B cell (primary cell): ENCODE measurements around the gene PABPN1. TPM values are rescaled to one million over a fixed set of nuclear protein-coding genes. Genes with fewer than 3 reads are reported as not detected.

Experiments
- ATAC-seq: fragments of 200-7000 bp; cut with Tn5 transposase; one replicate; pipeline ENCODE4 v1.10.0; 2021; ENCODE audit warnings: low read depth, mild to moderate bottlenecking, moderate number of reproducible peaks, moderate library complexity
- CTCF ChIA-PET: fragments of 350-600 bp; sonication (Branson Sonifier 250); formaldehyde crosslinking; loops from one replicate; lab custom pipeline; 2021; ENCODE audit warnings: antibody characterized with exemption, inconsistent platforms; lab: Charles Lee
- POLR2A ChIA-PET: fragments of 350-600 bp; sonication (Branson Sonifier 250); formaldehyde crosslinking; loops from one replicate; lab custom pipeline; 2021; ENCODE audit warnings: antibody characterized with exemption; lab: Charles Lee
- DNase-seq: peaks from one replicate; pipeline ENCODE4 v3.0.0; 2013
- H2AFZ ChIP-seq: 2 replicates; pipeline ENCODE4 v1.6.1; 2012; ENCODE audit warnings: mild to moderate bottlenecking, low read depth, low read length; ENCODE audit not compliant: insufficient read depth, poor library complexity, severe bottlenecking
- H3K27ac ChIP-seq, 2 donors: 1 replicate in 1 of 2; 2 replicates in 1 of 2; pipeline ENCODE4 v1.5.1; 2012 to 2013; ENCODE audit warnings: low read length in 2 of 2, mild to moderate bottlenecking in 2 of 2, moderate library complexity in 1 of 2
- H3K27me3 ChIP-seq, 4 experiments: fragments of 200-600 bp in 1 of 4; sonication (generic) in 1 of 4; replicated peaks in 1 of 4; 1 replicate in 2 of 4; 2 replicates in 2 of 4; pipeline versions ENCODE4 v1.6.1 to v1.7.0; 2013 to 2016; ENCODE audit warnings: low read length in 3 of 4, mild to moderate bottlenecking in 2 of 4, mixed read lengths in 1 of 4, moderate library complexity in 1 of 4; ENCODE audit not compliant: insufficient read depth in 4 of 4, control insufficient read depth in 3 of 4; ENCODE audit errors: control extremely low read depth in 1 of 4
- H3K36me3 ChIP-seq, 2 experiments: replicated peaks in 1 of 2; 1 replicate in 1 of 2; 2 replicates in 1 of 2; pipeline versions ENCODE4 v1.6.1 to v1.7.1; 2013; ENCODE audit warnings: low read length in 1 of 2; ENCODE audit not compliant: insufficient read depth in 2 of 2, control insufficient read depth in 1 of 2; ENCODE audit errors: control extremely low read depth in 1 of 2, extremely low read depth in 1 of 2
- H3K4me1 ChIP-seq, 2 donors: fragments of 200-600 bp in 1 of 2; sonication (generic) in 1 of 2; 1 replicate in 1 of 2; 2 replicates in 1 of 2; pipeline versions ENCODE4 v1.5.1 to v1.6.1; 2013 to 2017; ENCODE audit warnings: low read length in 2 of 2; ENCODE audit not compliant: control insufficient read depth in 2 of 2, insufficient read depth in 2 of 2
- H3K4me2 ChIP-seq: replicated peaks from 2 replicates; pipeline ENCODE3; 2012; ENCODE audit warnings: mild to moderate bottlenecking, low read depth, low read length; ENCODE audit not compliant: poor library complexity, severe bottlenecking
- H3K4me3 ChIP-seq, 5 experiments: fragments of 200-600 bp in 1 of 5; sonication (generic) in 1 of 5; 1 replicate in 3 of 5; 2 replicates in 2 of 5; pipeline versions ENCODE4 v1.5.1 to v1.7.0; 2011 to 2016; ENCODE audit warnings: low read length in 4 of 5, mild to moderate bottlenecking in 4 of 5, low read depth in 2 of 5, control low read depth in 1 of 5, moderate library complexity in 1 of 5; ENCODE audit not compliant: insufficient read depth in 1 of 5; ENCODE audit errors: control extremely low read depth in 1 of 5, extremely low read depth in 1 of 5
- H3K79me2 ChIP-seq: fragments of 200-600 bp; sonication (generic); one replicate; pipeline ENCODE4 v1.6.0; 2016; ENCODE audit warnings: low read length; ENCODE audit not compliant: control insufficient read depth, insufficient read depth
- H3K9ac ChIP-seq: fragments of 200-600 bp; sonication (generic); 2 replicates; pipeline ENCODE4 v1.6.1; 2017; ENCODE audit warnings: mild to moderate bottlenecking, low read length, moderate library complexity
- H3K9me3 ChIP-seq, 3 donors: one replicate each; pipeline versions ENCODE4 v1.6.1 to v1.7.1; 2013; ENCODE audit warnings: low read length in 2 of 3; ENCODE audit not compliant: control insufficient read depth in 2 of 3, insufficient read depth in 1 of 3; ENCODE audit errors: control extremely low read depth in 1 of 3
- H4K20me1 ChIP-seq: 2 replicates; pipeline ENCODE4 v1.6.0; 2012; ENCODE audit warnings: mild to moderate bottlenecking, low read length; ENCODE audit not compliant: insufficient read depth, control insufficient read depth, poor library complexity, severe bottlenecking
- H3K27ac Mint-ChIP-seq: one replicate; pipeline ENCODE4 v1.8.0; 2021; ENCODE audit warnings: mixed read lengths
- H3K27me3 Mint-ChIP-seq: one replicate; pipeline ENCODE4 v1.8.0; 2021; ENCODE audit warnings: mixed read lengths
- H3K4me1 Mint-ChIP-seq: one replicate; pipeline ENCODE4 v1.8.0; 2021; ENCODE audit warnings: mixed read lengths
- H3K4me3 Mint-ChIP-seq: one replicate; pipeline ENCODE4 v1.8.0; 2021; ENCODE audit warnings: mixed read lengths
- H3K9me3 Mint-ChIP-seq: one replicate; pipeline ENCODE4 v1.8.0; 2022; ENCODE audit warnings: mixed read lengths; ENCODE audit not compliant: insufficient read depth
- EZH2 ChIP-seq: IDR thresholded peaks from 2 replicates; pipeline ENCODE4 v1.6.1; 2012; ENCODE audit warnings: borderline replicate concordance, low read depth, mild to moderate bottlenecking, moderate library complexity, low read length; ENCODE audit not compliant: insufficient read depth, poor library complexity, severe bottlenecking
- WGBS: methylation state at CpG from one replicate; pipeline ENCODE4 v1.1.5; 2013; ENCODE audit warnings: missing lambda C conversion rate; ENCODE audit not compliant: insufficient coverage; 5-methylcytosine and 5-hydroxymethylcytosine counted together
- intact Hi-C: fragments of 100-400 bp; cut with micrococcal nuclease; formaldehyde crosslinking; loops from one replicate; pipeline ENCODE4 v1.10.0; 2022
- polyA plus RNA-seq: library from polyadenylated mRNA; depleted of rRNA; stranded (reverse); fragments of >200 nt; gene quantifications from 2 replicates; pipeline ENCODE4 v1.2.3, GENCODE V29; 2012
- total RNA-seq, 2 donors: library from RNA; stranded (reverse); fragments of 120-200 nt in 1 of 2; gene quantifications; 1 replicate in 1 of 2; 2 replicates in 1 of 2; pipeline versions ENCODE4 v1.2.3 to v1.2.4, GENCODE V29; 2013 to 2022
- TF ChIP-seq, protein P1 (sequence below): fragments of 200-600 bp; IDR thresholded peaks from one replicate; pipeline ENCODE4 v1.8.0; 2022; ENCODE audit warnings: antibody characterized with exemption, mild to moderate bottlenecking

The PABPN1 gene
- total and polyA plus RNA-seq, 2 donors (not counting 1 experiment from before 2014, with no cell fraction given): 283 to 293 TPM

DNA sequence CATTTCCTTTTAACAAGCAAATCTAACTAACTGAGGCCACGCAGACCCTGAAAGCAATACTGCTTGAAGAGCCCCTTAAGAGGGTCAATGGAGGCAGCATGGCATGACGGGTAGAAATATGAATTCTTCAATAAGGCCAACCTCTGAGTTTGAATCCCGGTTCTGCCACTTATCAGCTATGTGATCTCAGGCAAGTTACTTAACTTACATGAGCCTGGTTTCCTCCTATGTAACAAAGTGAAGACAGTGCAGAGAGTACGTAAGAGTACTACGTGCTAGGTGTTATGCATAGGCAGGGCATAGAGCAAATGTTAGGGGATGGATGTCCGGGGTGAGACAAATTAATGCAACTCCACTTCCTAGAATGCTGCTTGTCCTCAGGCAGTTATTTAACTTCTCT lies 40.0 kb upstream of the PABPN1 start:
- Mint-ChIP-seq H3K4me1 (peaks cover 14% of the 10 kb centered on the region), H3K27me3 (no peaks in the 10 kb centered on the region), H3K9me3 (no peaks in the 10 kb centered on the region), H3K27ac (no peak overlapping the region), H3K4me3 (no peak overlapping the region)
- POLR2A ChIA-PET: no interaction called here
- H3K9ac ChIP-seq: no peak overlapping the region
- H4K20me1 ChIP-seq: peaks cover 4% of the 10 kb centered on the region
- ATAC-seq (no peak), DNase-seq (no peak)
- TF ChIP-seq, protein P1, sequence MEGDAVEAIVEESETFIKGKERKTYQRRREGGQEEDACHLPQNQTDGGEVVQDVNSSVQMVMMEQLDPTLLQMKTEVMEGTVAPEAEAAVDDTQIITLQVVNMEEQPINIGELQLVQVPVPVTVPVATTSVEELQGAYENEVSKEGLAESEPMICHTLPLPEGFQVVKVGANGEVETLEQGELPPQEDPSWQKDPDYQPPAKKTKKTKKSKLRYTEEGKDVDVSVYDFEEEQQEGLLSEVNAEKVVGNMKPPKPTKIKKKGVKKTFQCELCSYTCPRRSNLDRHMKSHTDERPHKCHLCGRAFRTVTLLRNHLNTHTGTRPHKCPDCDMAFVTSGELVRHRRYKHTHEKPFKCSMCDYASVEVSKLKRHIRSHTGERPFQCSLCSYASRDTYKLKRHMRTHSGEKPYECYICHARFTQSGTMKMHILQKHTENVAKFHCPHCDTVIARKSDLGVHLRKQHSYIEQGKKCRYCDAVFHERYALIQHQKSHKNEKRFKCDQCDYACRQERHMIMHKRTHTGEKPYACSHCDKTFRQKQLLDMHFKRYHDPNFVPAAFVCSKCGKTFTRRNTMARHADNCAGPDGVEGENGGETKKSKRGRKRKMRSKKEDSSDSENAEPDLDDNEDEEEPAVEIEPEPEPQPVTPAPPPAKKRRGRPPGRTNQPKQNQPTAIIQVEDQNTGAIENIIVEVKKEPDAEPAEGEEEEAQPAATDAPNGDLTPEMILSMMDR: no peak
- TF ChIP-seq EZH2: no peak
- peaks cover 0 to 4% of the 10 kb centered on the region in 2 experiments for H3K36me3 ChIP-seq
- H3K4me2 ChIP-seq: no peak overlapping the region
- no peaks in the 10 kb centered on the region for H3K27me3 ChIP-seq
- intact Hi-C loops: loop anchor here (10.0 kb wide), 1 partner anchor 284 kb away; the partner anchor contains the start of gene AP1G2
- H3K9me3 ChIP-seq: no peaks in the 10 kb centered on the region
- CTCF ChIA-PET: interaction anchor here (2.2 kb wide), 2 partner anchors 11 to 13 kb away, joined by 7 to 13 read pairs; no protein-coding TSS in a partner anchor
- peaks cover 8 to 10% of the 10 kb centered on the region in 2 donors for H3K4me1 ChIP-seq
- peaks cover 21% of the 10 kb centered on the region for H3K79me2 ChIP-seq
- H3K27ac ChIP-seq: no peak overlapping the region
- H2AFZ ChIP-seq: no peak overlapping the region
- WGBS: 100% methylated on average over 2 of the region's 6 CpGs
- no peak overlapping the region for H3K4me3 ChIP-seq
